ENCODE results near the gene KRTAP4-2. TPM values are rescaled to one million over a fixed set of nuclear protein-coding genes. Genes with fewer than 3 reads are reported as not detected.

The KRTAP4-2 gene
- total and polyA plus RNA-seq, 9 of the 15 experiments (the other 6 are each of a cell fraction or from before 2014, with no cell fraction given): not detected

- Histone ChIP-seq H3K36me3 (ENCODE audit: control insufficient read depth, insufficient read depth, low read length) (no peaks in the 10 kb centered on the region), H3K27ac (ENCODE audit: extremely low read depth, low read depth, low read length) (no peak overlapping the region), H3K79me2 (ENCODE audit: control insufficient read depth, insufficient read depth, low read length) (no peaks in the 10 kb centered on the region), H3K9me1 (ENCODE audit: control insufficient read depth, insufficient read depth, low read length) (no peaks in the 10 kb centered on the region), H3K9me3 (replicated peaks; ENCODE audit: control insufficient read depth, insufficient read depth, low read depth, low read length) (no peaks in the 10 kb centered on the region), H3K4me1 (replicated peaks in 1 of 2; ENCODE audit: control insufficient read depth in 2 of 2, insufficient read depth in 2 of 2, low read length in 2 of 2) (no peaks in the 10 kb centered on the region), H3K4me2 (ENCODE audit: insufficient read depth, low read length) (no peak overlapping the region), H3K27me3 (ENCODE audit: control insufficient read depth in 2 of 2, insufficient read depth in 2 of 2, low read length in 2 of 2) (no peaks in the 10 kb centered on the region), H3K4me3 (no peak overlapping the region), H2AFZ (ENCODE audit: low read depth, low read length) (no peak overlapping the region), H4K20me1 (replicated peaks; ENCODE audit: control insufficient read depth, insufficient read depth, low read length) (no peaks in the 10 kb centered on the region), H3K9ac (ENCODE audit: insufficient read depth in 1 of 2, low read depth in 2 of 2, low read length in 2 of 2) (no peak overlapping the region)
- no peak for ATAC-seq
- ChIA-PET POLR2A (no interaction called here), CTCF (ENCODE audit: low intra/inter-chr PET ratio) (no interaction called here)
- DNase-seq (ENCODE audit: extremely low read depth in 1 of 4, low spot score in 3 of 4): no peak
- in situ Hi-C loops (cut with MboI) (no loop called here), intact Hi-C loops (cut with micrococcal nuclease) (no loop called here)
- 4% methylated on average over 2 of the region's 2 CpGs for WGBS (ENCODE audit: insufficient coverage, low coverage, missing lambda C conversion rate)
- BruUV-seq (replicated peaks): no TSS peak
- FAIRE-seq: no peak
- TF ChIP-seq HNRNPK (IDR thresholded peaks at IDR 0.05; ENCODE audit: low read depth, low read length, poor library complexity, severe bottlenecking) (peak; percentile 39), E2F6 (IDR thresholded peaks at IDR 0.05; ENCODE audit: borderline replicate concordance in 1 of 2, extremely low read depth in 1 of 2, insufficient read depth in 1 of 2, insufficient read length in 1 of 2, low read depth in 1 of 2, low read length in 1 of 2, poor library complexity in 1 of 2, severe bottlenecking in 1 of 2) (no peak), ZKSCAN8 (CRISPR knock-in tag; IDR thresholded peaks at IDR 0.05) (no peak)
Measured at GRCh38 chr17:41147531-41148204, 30.4 kb downstream of the KRTAP4-2 start.

- WGBS (ENCODE audit: insufficient coverage, low coverage, missing lambda C conversion rate): 0% methylated on average over 2 of the region's 2 CpGs
- no peak for TF ChIP-seq ARID3B (CRISPR knock-in tag; IDR thresholded peaks at IDR 0.05; ENCODE audit: borderline replicate concordance)
- TF ChIP-seq BCLAF1 (IDR thresholded peaks at IDR 0.05; ENCODE audit: borderline replicate concordance in 1 of 2, control insufficient read depth in 1 of 2, low read depth in 2 of 2, low read length in 1 of 2): no peak
- TF ChIP-seq PTBP1 (IDR thresholded peaks at IDR 0.05; ENCODE audit: low read depth, low read length): no peak
- TF ChIP-seq DNMT1 (IDR thresholded peaks at IDR 0.05): no peak
- TF ChIP-seq ZNF764 (CRISPR knock-in tag; IDR thresholded peaks at IDR 0.05; ENCODE audit: low read depth): no peak
Measured at GRCh38 chr17:41145261-41145660, 32.8 kb downstream of the KRTAP4-2 start.

More at GRCh38 chr17:41145261-41145660, 32.8 kb downstream of the KRTAP4-2 start:
- no peak overlapping the region for H3K4me3 ChIP-seq
- in situ Hi-C loops (cut with MboI) (no loop called here), intact Hi-C loops (cut with micrococcal nuclease) (no loop called here)
- no peak for FAIRE-seq
- no peak overlapping the region for H3K4me2 ChIP-seq (ENCODE audit: insufficient read depth, low read length)
- no peaks in the 10 kb centered on the region for H3K9me3 ChIP-seq (replicated peaks; ENCODE audit: control insufficient read depth, insufficient read depth, low read depth, low read length)
- POLR2A ChIA-PET: no interaction called here
- ATAC-seq: no peak
- BruUV-seq (replicated peaks): no TSS peak
- no peaks in the 10 kb centered on the region for H3K9me1 ChIP-seq (ENCODE audit: control insufficient read depth, insufficient read depth, low read length)
- CTCF ChIA-PET (ENCODE audit: low intra/inter-chr PET ratio): no interaction called here
- no peaks in the 10 kb centered on the region for H3K79me2 ChIP-seq (ENCODE audit: control insufficient read depth, insufficient read depth, low read length)
- no peaks in the 10 kb centered on the region for H4K20me1 ChIP-seq (replicated peaks; ENCODE audit: control insufficient read depth, insufficient read depth, low read length)
- no peak overlapping the region for H3K27ac ChIP-seq (ENCODE audit: extremely low read depth, low read depth, low read length)
- no peak for DNase-seq (ENCODE audit: extremely low read depth in 1 of 4, low spot score in 3 of 4)
- no peak overlapping the region for H2AFZ ChIP-seq (ENCODE audit: low read depth, low read length)
- H3K36me3 ChIP-seq (ENCODE audit: control insufficient read depth, insufficient read depth, low read length): no peaks in the 10 kb centered on the region
- no peaks in the 10 kb centered on the region for H3K4me1 ChIP-seq (replicated peaks in 1 of 2; ENCODE audit: control insufficient read depth in 2 of 2, insufficient read depth in 2 of 2, low read length in 2 of 2)
- no peak overlapping the region for H3K9ac ChIP-seq (ENCODE audit: insufficient read depth in 1 of 2, low read depth in 2 of 2, low read length in 2 of 2)
- H3K27me3 ChIP-seq (ENCODE audit: control insufficient read depth in 2 of 2, insufficient read depth in 2 of 2, low read length in 2 of 2): no peaks in the 10 kb centered on the region
